Smooth muscle cell (in vitro differentiated cells): Measurements from ENCODE around the gene ZFC3H1. TPM values are rescaled to one million over a fixed set of nuclear protein-coding genes. Genes with fewer than 3 reads are reported as not detected.
A peak's percentile ranks its signal among the peaks of the same experiment; 100 is the strongest.

Experiments used
- DNase-seq: peaks from one replicate; lab custom pipeline; 2025; ENCODE audit not compliant: unreplicated experiment; lab: John Stamatoyannopoulos, UW
- H2AFZ ChIP-seq: fragments of 200-600 bp; sonication (generic); 2 replicates; pipeline ENCODE4 v1.6.0; 2016; ENCODE audit warnings: antibody characterized with exemption, low read depth, mild to moderate bottlenecking
- H3F3A ChIP-seq: fragments of 200-600 bp; sonication (generic); 2 replicates; pipeline ENCODE4 v1.6.0; 2017; ENCODE audit warnings: antibody characterized with exemption, low read depth
- H3K27ac ChIP-seq: fragments of 200-600 bp; sonication (generic); 2 replicates; pipeline ENCODE4 v1.5.1; 2016; ENCODE audit warnings: low read depth, mild to moderate bottlenecking
- H3K27me3 ChIP-seq: fragments of 200-600 bp; sonication (generic); 2 replicates; pipeline ENCODE4 v1.6.1; 2016; ENCODE audit warnings: low read depth, mild to moderate bottlenecking
- H3K36me3 ChIP-seq: fragments of 200-600 bp; sonication (generic); 2 replicates; pipeline ENCODE4 v1.5.1; 2016; ENCODE audit warnings: low read depth
- H3K4me1 ChIP-seq: fragments of 200-600 bp; sonication (generic); 2 replicates; pipeline ENCODE4 v1.5.1; 2016; ENCODE audit warnings: low read depth
- H3K4me2 ChIP-seq: fragments of 200-600 bp; sonication (generic); 2 replicates; pipeline ENCODE4 v1.6.0; 2016; ENCODE audit warnings: mild to moderate bottlenecking
- H3K4me3 ChIP-seq: fragments of 200-600 bp; sonication (generic); 2 replicates; pipeline ENCODE4 v1.5.1; 2016; ENCODE audit warnings: mild to moderate bottlenecking
- H3K79me2 ChIP-seq: fragments of 200-600 bp; sonication (generic); 2 replicates; pipeline ENCODE4 v1.6.0; 2016; ENCODE audit warnings: low read depth, mild to moderate bottlenecking
- H3K9ac ChIP-seq: fragments of 200-600 bp; sonication (generic); 2 replicates; pipeline ENCODE4 v1.6.0; 2016; ENCODE audit warnings: low read depth
- H3K9me3 ChIP-seq: fragments of 200-600 bp; sonication (generic); replicated peaks from 2 replicates; pipeline ENCODE4 v1.5.1; 2016; ENCODE audit warnings: low read depth
- H4K20me1 ChIP-seq: fragments of 200-600 bp; sonication (generic); 2 replicates; pipeline ENCODE4 v1.6.0; 2016; ENCODE audit warnings: low read depth
- CTCF ChIP-seq: fragments of 200-600 bp; sonication (generic); IDR thresholded peaks from 2 replicates; pipeline ENCODE4 v1.5.1; 2017; ENCODE audit warnings: borderline replicate concordance, mild to moderate bottlenecking, antibody characterized with exemption; ENCODE audit not compliant: insufficient read depth, poor library complexity, severe bottlenecking
- WGBS: methylation state at CpG from one replicate; pipeline ENCODE4 v1.1.7; 2016; ENCODE audit warnings: low lambda C conversion rate; 5-methylcytosine and 5-hydroxymethylcytosine counted together
- polyA plus RNA-seq: library from polyadenylated mRNA; unstranded; fragments of >200 nt; fragmentation: Nextera tagmentation; extraction: Ambion mirVana; gene quantifications from 2 replicates; pipeline ENCODE4 v1.2.1, GENCODE V29; 2016
- total RNA-seq: library from RNA; depleted of rRNA; stranded (reverse); fragments of >200 nt; gene quantifications from 2 replicates; pipeline ENCODE4 v1.2.3, GENCODE V29; 2014

Gene ZFC3H1
- total and polyA plus RNA-seq, 2 experiments from 2014 or later, result 17.5 to 52.9 TPM

DNA sequence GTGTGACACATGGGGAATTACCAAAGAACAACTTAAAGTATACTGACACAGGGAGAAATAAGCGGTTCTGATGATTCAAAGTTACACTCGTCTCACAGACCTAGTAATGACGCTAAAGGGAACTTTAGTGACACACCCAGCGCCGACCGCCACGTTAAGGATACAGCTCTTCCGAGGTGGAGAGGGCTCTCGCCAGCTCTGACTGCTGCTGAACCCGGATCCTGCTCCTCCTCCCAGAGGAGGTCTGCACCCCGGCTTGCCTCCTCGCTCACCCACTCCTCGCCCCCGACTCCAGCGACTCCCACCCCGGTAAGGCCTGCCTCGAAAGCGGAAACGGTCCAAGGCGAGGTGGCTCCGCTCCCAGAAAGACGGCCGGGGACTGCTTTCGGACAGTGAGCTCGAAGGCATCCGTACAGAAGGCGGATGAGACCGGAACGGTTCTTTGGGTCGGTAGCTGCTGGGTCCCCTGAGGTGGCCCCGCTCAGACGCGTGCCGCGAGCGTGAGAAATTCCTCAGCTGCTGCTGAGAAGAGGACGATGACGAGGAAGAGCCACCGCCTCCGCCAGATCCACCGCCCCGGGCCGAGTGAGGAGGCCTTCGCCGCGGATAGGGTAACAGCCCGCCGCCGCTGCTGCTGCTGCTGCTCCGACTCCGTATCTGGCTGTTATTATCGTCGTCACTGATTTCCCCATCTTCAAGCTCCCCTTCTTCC is 643 bp downstream of the ZFC3H1 start:
- under 1% methylated on average over 53 of the region's 53 CpGs for WGBS
- H3F3A ChIP-seq, result no peaks in the 10 kb centered on the region
- peak; percentile 75 for DNase-seq
- H3K79me2 ChIP-seq, result peaks cover 82% of the 10 kb centered on the region
- peak overlapping the region; percentile 99 for H3K9ac ChIP-seq
- H3K36me3 ChIP-seq, result peaks cover 11% of the 10 kb centered on the region
- H3K4me3 ChIP-seq, result peak overlapping the region; percentile 96
- peaks cover 30% of the 10 kb centered on the region for H3K4me1 ChIP-seq
- no peaks in the 10 kb centered on the region for H3K27me3 ChIP-seq
- no peak for TF ChIP-seq CTCF
- H4K20me1 ChIP-seq, result peaks cover 45% of the 10 kb centered on the region
- no peaks in the 10 kb centered on the region for H3K9me3 ChIP-seq
- no peak overlapping the region for H2AFZ ChIP-seq
- peak overlapping the region; percentile 98 for H3K27ac ChIP-seq
- peak overlapping the region; percentile 97 for H3K4me2 ChIP-seq

GRCh38 chr12:71661977-71662530 is 1.6 kb downstream of the ZFC3H1 start:
- WGBS, result 10% methylated on average over 8 of the region's 8 CpGs
- H3K9me3 ChIP-seq, result no peaks in the 10 kb centered on the region
- peaks cover 90% of the 10 kb centered on the region for H3K79me2 ChIP-seq
- H3F3A ChIP-seq, result no peaks in the 10 kb centered on the region
- no peak for DNase-seq
- H3K27me3 ChIP-seq, result no peaks in the 10 kb centered on the region
- peak overlapping the region; percentile 97 for H3K4me2 ChIP-seq
- peaks cover 32% of the 10 kb centered on the region for H3K4me1 ChIP-seq
- H4K20me1 ChIP-seq, result peaks cover 55% of the 10 kb centered on the region
- TF ChIP-seq CTCF, result no peak
- peak overlapping the region; percentile 96 for H3K4me3 ChIP-seq
- H2AFZ ChIP-seq, result no peak overlapping the region
- H3K36me3 ChIP-seq, result peaks cover 13% of the 10 kb centered on the region
- peak overlapping the region; percentile 99 for H3K9ac ChIP-seq
- peak overlapping the region; percentile 98 for H3K27ac ChIP-seq

DNA sequence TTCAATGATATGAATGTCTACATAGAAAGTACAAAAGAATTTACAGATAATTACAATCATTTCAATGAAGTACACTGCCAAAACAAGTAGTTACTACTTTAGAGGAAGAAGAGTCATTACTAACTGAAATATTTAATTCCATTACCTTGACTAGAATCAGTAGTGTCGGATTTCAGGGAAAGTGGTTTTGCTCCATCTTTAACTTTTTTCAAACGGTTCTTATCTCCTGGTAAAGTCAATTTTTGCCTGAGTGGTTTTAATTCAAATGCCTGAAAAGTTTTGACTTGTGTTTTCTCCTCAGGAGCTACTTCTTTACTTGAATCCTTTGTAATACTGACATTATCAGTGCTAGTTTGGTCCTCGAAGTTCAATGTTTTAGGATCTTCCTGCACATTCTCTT is 6.9 kb downstream of the ZFC3H1 start:
- peaks cover 98% of the 10 kb centered on the region for H4K20me1 ChIP-seq
- peaks cover 4% of the 10 kb centered on the region for H3K9me3 ChIP-seq
- peak overlapping the region; percentile 15 for H3K4me3 ChIP-seq
- WGBS, result 87% methylated on average over 3 of the region's 3 CpGs
- no peak overlapping the region for H3K27ac ChIP-seq
- peaks cover 51% of the 10 kb centered on the region for H3K36me3 ChIP-seq
- no peak for TF ChIP-seq CTCF
- peaks cover 100% of the 10 kb centered on the region for H3K79me2 ChIP-seq
- peaks cover 4% of the 10 kb centered on the region for H3F3A ChIP-seq
- no peak overlapping the region for H2AFZ ChIP-seq
- H3K27me3 ChIP-seq, result no peaks in the 10 kb centered on the region
- peak overlapping the region; percentile 17 for H3K4me2 ChIP-seq
- no peak for DNase-seq
- no peak overlapping the region for H3K9ac ChIP-seq
- peaks cover 26% of the 10 kb centered on the region for H3K4me1 ChIP-seq
